ENCODE measurements around the gene DEFB121. TPM values are rescaled to one million over a fixed set of nuclear protein-coding genes. Genes with fewer than 3 reads are reported as not detected.
"Not testable (repeated sequence)": the region's sequence is repeated elsewhere in the genome, so short reads cannot be mapped to it uniquely, and the experiment has no call there.

The DEFB121 gene
- total RNA-seq = not detected in 2 replicates

- DNase-seq (ENCODE audit: low read depth in 2 of 2) = no peak
Measured at GRCh38 chr20:31406115-31406514, at the start of gene DEFB121. TSS of gene DEFB121 (minus strand) at chr20:31406215. CDS start at chr20:31406152, 63 bp downstream.

- no peak for DNase-seq (ENCODE audit: low read depth in 2 of 2)
Measured at GRCh38 chr20:31454361-31454760, 48.3 kb upstream of the DEFB121 start.

- DNase-seq (ENCODE audit: low read depth in 2 of 2) = no peak
Measured at GRCh38 chr20:31452575-31452974, 46.6 kb upstream of the DEFB121 start.

- no peak for DNase-seq (ENCODE audit: low read depth in 2 of 2)
Measured at GRCh38 chr20:31449511-31450414, 43.7 kb upstream of the DEFB121 start.

GRCh38 chr20:31446084-31446819, 40.2 kb upstream of the DEFB121 start:
- DNase-seq (ENCODE audit: low read depth in 2 of 2) = no peak

GRCh38 chr20:31440012-31440659, 34.1 kb upstream of the DEFB121 start, which contains the start of gene DEFB123:
TSS of gene DEFB123 (plus strand) at chr20:31440632. CDS start at chr20:31440699, 67 bp downstream.
- DNase-seq (ENCODE audit: low read depth in 2 of 2) = no peak

GRCh38 chr20:31430568-31431115, 24.6 kb upstream of the DEFB121 start:
- no peak for DNase-seq (ENCODE audit: low read depth in 2 of 2)

- not testable (repeated sequence) for DNase-seq (ENCODE audit: low read depth in 2 of 2)
Measured at GRCh38 chr20:31427576-31427975, 21.6 kb upstream of the DEFB121 start.

GRCh38 chr20:31426891-31427551, 21.0 kb upstream of the DEFB121 start:
- DNase-seq (ENCODE audit: low read depth in 2 of 2) = not testable (repeated sequence)

GRCh38 chr20:31425797-31426196, 19.8 kb upstream of the DEFB121 start:
- DNase-seq (ENCODE audit: low read depth in 2 of 2) = no peak

GRCh38 chr20:31418307-31418706, 12.3 kb upstream of the DEFB121 start:
- no peak for DNase-seq (ENCODE audit: low read depth in 2 of 2)

- DNase-seq (ENCODE audit: low read depth in 2 of 2) = no peak
Measured at GRCh38 chr20:31415653-31416052, 9.6 kb upstream of the DEFB121 start.

- no peak for DNase-seq (ENCODE audit: low read depth in 2 of 2)
Measured at GRCh38 chr20:31414381-31414780, 8.4 kb upstream of the DEFB121 start.

- no peak for DNase-seq (ENCODE audit: low read depth in 2 of 2)
Measured at GRCh38 chr20:31410011-31410410, 4.0 kb upstream of the DEFB121 start.

- no peak for DNase-seq (ENCODE audit: low read depth in 2 of 2)
Measured at GRCh38 chr20:31403886-31404285, 2.1 kb downstream of the DEFB121 start.

- no peak for DNase-seq (ENCODE audit: low read depth in 2 of 2)
Measured at GRCh38 chr20:31394900-31395299, 11.1 kb downstream of the DEFB121 start.

- no peak for DNase-seq (ENCODE audit: low read depth in 2 of 2)
Measured at GRCh38 chr20:31392836-31393235, 13.2 kb downstream of the DEFB121 start.

GRCh38 chr20:31390490-31390889, 15.5 kb downstream of the DEFB121 start, which contains the start of gene DEFB119:
TSS of gene DEFB119 (minus strand) at chr20:31390590. CDS start at chr20:31390483, 107 bp downstream.
- DNase-seq (ENCODE audit: low read depth in 2 of 2) = no peak

- no peak for DNase-seq (ENCODE audit: low read depth in 2 of 2)
Measured at GRCh38 chr20:31374346-31374745, 31.7 kb downstream of the DEFB121 start.

GRCh38 chr20:31368301-31368700, 37.7 kb downstream of the DEFB121 start, which contains the start of gene DEFB118:
TSS of gene DEFB118 (plus strand) at chr20:31368601. CDS start at chr20:31368651, 50 bp downstream.
- no peak for DNase-seq (ENCODE audit: low read depth in 2 of 2)

- not testable (repeated sequence) for DNase-seq (ENCODE audit: low read depth in 2 of 2)
Measured at GRCh38 chr20:31364272-31364671, 41.7 kb downstream of the DEFB121 start.
